GM12872 (cell line): ENCODE results near the gene RANGAP1.

Experiments used
- TF ChIP-seq, protein P1 (sequence below): IDR thresholded peaks from 3 replicates; pipeline ENCODE4 v1.5.1; 2011; ENCODE audit warnings: low read depth, mild to moderate bottlenecking, low read length, moderate library complexity; ENCODE audit not compliant: insufficient read depth

RANGAP1 gene

DNA sequence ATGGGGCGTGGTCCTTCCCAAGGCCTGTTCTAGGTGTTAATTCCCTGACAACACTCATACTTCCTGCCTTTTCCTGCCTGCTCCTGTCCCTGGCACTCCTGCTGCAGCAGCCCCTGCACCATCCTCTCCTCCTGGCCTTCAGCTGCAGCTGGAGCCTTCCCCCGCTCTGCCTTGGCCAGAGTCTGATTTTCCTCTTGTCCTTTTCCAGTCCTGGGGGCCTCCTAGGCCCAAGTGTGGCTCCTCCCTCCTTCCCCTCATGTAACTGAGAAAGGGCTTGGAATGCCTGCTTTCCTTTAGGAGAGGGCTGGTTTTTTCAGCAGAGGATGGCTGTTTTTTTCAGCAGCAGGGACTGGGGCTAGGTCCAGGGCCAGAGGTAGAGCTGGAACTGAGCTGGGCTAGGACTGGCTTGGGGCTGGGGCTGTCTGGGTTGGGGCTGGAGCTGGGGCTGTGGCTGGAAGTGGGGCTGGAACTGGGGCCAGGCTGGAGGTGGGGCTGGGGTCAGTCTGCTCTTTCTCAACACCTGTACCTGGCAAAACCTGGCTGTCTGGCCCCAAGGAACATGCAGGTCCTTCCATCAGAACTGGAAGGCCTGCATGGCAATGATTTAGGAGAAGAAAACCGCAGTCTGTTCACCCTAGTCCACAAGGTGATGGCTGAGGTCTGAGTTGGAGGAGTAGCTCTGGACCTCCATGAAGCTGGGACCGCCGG lies 39.0 kb upstream of the RANGAP1 start:
- TF ChIP-seq, protein P1, sequence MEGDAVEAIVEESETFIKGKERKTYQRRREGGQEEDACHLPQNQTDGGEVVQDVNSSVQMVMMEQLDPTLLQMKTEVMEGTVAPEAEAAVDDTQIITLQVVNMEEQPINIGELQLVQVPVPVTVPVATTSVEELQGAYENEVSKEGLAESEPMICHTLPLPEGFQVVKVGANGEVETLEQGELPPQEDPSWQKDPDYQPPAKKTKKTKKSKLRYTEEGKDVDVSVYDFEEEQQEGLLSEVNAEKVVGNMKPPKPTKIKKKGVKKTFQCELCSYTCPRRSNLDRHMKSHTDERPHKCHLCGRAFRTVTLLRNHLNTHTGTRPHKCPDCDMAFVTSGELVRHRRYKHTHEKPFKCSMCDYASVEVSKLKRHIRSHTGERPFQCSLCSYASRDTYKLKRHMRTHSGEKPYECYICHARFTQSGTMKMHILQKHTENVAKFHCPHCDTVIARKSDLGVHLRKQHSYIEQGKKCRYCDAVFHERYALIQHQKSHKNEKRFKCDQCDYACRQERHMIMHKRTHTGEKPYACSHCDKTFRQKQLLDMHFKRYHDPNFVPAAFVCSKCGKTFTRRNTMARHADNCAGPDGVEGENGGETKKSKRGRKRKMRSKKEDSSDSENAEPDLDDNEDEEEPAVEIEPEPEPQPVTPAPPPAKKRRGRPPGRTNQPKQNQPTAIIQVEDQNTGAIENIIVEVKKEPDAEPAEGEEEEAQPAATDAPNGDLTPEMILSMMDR = no peak

GRCh38 chr22:41320416-41321240 lies 34.6 kb upstream of the RANGAP1 start:
- TF ChIP-seq, protein P1 = no peak

- TF ChIP-seq, protein P1 = no peak
Observed at GRCh38 chr22:41315586-41315985, 29.6 kb upstream of the RANGAP1 start.

GRCh38 chr22:41314821-41315220 lies 28.8 kb upstream of the RANGAP1 start:
- TF ChIP-seq, protein P1 = no peak

- TF ChIP-seq, protein P1 = no peak
Observed at GRCh38 chr22:41311487-41311886, 25.5 kb upstream of the RANGAP1 start.

DNA sequence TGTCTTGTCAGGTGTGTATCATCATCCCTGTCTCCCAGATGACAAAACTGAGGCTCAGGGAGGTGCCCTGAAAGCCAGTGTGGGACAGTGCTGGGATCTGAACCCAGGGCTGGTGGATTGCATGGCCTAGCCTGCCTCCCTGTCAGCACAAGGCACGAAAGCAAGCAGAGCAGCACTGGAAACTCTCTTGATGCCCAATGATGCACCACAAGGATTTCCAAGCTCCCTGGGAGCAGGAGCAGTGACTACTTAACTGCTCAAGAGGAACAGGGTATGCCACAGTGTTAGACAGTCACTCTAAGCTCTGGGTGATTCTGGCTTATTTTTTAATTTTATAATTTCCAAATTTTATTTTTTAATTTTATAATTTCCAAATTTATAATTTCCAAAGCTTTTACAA lies 24.3 kb upstream of the RANGAP1 start:
- TF ChIP-seq, protein P1 = no peak

DNA sequence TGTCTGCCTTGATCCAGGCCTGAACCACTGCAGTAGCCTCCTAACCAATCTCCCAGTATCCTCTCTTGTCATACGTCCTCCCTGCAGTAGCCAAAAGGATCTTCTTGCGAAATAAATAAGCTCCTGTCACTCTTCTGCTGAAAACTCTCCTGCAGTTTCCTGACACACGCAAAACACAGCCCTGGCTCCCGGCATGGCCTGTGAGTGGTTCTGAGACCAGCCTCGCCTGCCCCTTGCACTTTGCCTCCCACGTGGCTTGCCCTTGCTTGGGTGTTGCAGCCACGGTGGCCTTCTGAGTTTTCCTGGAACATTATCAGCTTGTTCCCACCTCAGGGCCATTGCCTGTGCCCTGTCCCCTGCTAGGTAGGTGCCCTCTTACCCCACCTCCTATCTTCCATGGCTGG lies 22.6 kb upstream of the RANGAP1 start:
- TF ChIP-seq, protein P1 = no peak
